22Rv1 (cell line): ENCODE results near the gene ZNF414.
A peak's percentile ranks its signal among the peaks of the same experiment; 100 is the strongest.
"Not testable (repeated sequence)": the region's sequence is repeated elsewhere in the genome, so short reads cannot be mapped to it uniquely, and the experiment has no call there.

ENCODE experiments used
- H3K27ac ChIP-seq: fragments of 450-650 bp; 2 replicates; pipeline ENCODE4 v1.5.1; 2017
- CTCF ChIP-seq: fragments of 450-650 bp; IDR thresholded peaks from 2 replicates; pipeline ENCODE4 v1.5.1; 2017; ENCODE audit warnings: mild to moderate bottlenecking
- ZFX ChIP-seq: fragments of 450-650 bp; IDR thresholded peaks from 2 replicates; pipeline ENCODE4 v1.6.1; 2017; ENCODE audit warnings: antibody characterized with exemption, borderline replicate concordance

Gene ZNF414

GRCh38 chr19:8513687-8514504, at the start of gene ZNF414:
ZNF414 (minus strand) TSS chr19:8514167; CDS start chr19:8514046, 121 bp downstream.
- TF ChIP-seq CTCF, result no peak
- TF ChIP-seq ZFX, result no peak
- peak within 1 kb of the TSS; percentile 95 for H3K27ac ChIP-seq

GRCh38 chr19:8561075-8561764, 47.3 kb upstream of the ZNF414 start:
- no peak overlapping the region for H3K27ac ChIP-seq
- no peak for TF ChIP-seq CTCF

- TF ChIP-seq ZFX (no peak), CTCF (no peak)
- H3K27ac ChIP-seq, result no peak overlapping the region
Measured at GRCh38 chr19:8558325-8558724, 44.4 kb upstream of the ZNF414 start.

GRCh38 chr19:8557642-8558238, 43.8 kb upstream of the ZNF414 start:
- no peak overlapping the region for H3K27ac ChIP-seq
- TF ChIP-seq ZFX (no peak), CTCF (no peak)

- H3K27ac ChIP-seq, result not testable (repeated sequence)
Measured at GRCh38 chr19:8553729-8554128, 39.8 kb upstream of the ZNF414 start.

- TF ChIP-seq ZFX (no peak), CTCF (no peak)
Measured at GRCh38 chr19:8552810-8553209, 38.8 kb upstream of the ZNF414 start.

GRCh38 chr19:8550070-8550469, 36.1 kb upstream of the ZNF414 start:
- TF ChIP-seq CTCF, result no peak
- TF ChIP-seq ZFX, result no peak
- no peak overlapping the region for H3K27ac ChIP-seq

More at GRCh38 chr19:8552810-8553209, 38.8 kb upstream of the ZNF414 start:
- no peak overlapping the region for H3K27ac ChIP-seq
